ENCODE data around the gene SKAP2. TPM values are rescaled to one million over a fixed set of nuclear protein-coding genes. Genes with fewer than 3 reads are reported as not detected.

The SKAP2 gene
- total and polyA plus RNA-seq, 2 of the 13 experiments (the other 11 are each of a cell fraction or from before 2014, with no cell fraction given), result 3.6 to 12.9 TPM

DNA sequence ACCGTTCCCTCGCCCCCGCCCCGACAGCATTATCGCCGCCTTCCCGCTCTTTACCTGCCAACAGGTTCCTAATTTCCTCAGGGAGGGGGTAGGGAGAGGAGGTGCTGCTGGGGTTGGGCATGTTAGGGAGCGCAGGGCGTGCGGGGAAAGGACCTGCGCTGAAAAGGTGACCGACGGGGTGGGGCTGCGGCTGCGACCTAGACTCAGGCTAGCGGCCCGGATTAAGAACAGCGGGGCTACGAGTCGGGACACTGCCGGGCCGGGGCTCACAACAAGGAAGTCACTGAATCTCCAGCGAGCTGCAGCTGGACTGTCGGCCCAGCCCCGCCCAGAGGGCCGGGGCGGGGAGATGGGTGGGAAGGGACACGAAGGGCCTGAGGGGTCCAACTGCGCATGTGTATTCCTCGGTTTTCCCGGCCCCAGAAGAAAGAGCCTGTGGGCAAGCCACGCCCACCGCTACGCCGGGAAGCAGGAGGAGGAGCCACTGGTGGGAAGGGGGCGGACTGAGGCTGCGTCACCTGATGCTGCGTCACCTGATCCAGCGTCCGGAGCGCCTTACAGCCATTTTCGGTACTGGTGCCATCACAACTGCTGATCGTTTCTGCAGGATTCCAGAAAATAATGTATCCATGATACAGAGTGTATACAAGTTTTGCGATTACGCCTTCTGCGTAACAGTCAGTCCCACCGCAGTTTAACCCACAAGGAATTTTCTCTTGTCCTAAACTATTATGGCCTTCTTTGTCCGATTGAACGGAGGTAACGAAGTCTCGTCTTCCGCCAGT, at the start of gene SKAP2 (continued):
- TF ChIP-seq SIN3A (IDR thresholded peaks at IDR 0.05; ENCODE audit: borderline replicate concordance, low read depth, low read length) (no peak; the same call in 1 of the 2 replicates), ZNF441 (CRISPR knock-in tag; IDR thresholded peaks at IDR 0.05; ENCODE audit: borderline replicate concordance) (peak; percentile 40; the same call in 1 of the 2 replicates), PTBP1 (IDR thresholded peaks at IDR 0.05; ENCODE audit: low read depth, low read length, poor library complexity, severe bottlenecking) (no peak), KLF6 (CRISPR knock-in tag; IDR thresholded peaks at IDR 0.05) (no peak), ETV6 (CRISPR knock-in tag; conservative IDR thresholded peaks at IDR 0.05) (no peak), RORA (CRISPR knock-in tag; IDR thresholded peaks at IDR 0.05) (no peak), KDM6A (CRISPR knock-in tag; IDR thresholded peaks at IDR 0.05; ENCODE audit: low read depth) (no peak), HNRNPH1 (optimal IDR thresholded peaks at IDR 0.05; ENCODE audit: low read depth, low read length) (no peak), ZNF563 (CRISPR knock-in tag; IDR thresholded peaks at IDR 0.05) (0 out of 2 replicates have a peak, but pooled peaks have one; percentile 38), SAP130 (CRISPR knock-in tag; IDR thresholded peaks at IDR 0.05; ENCODE audit: low read depth) (peak; percentile 83), XBP1 (CRISPR knock-in tag; IDR thresholded peaks at IDR 0.05) (no peak), ZNF629 (CRISPR knock-in tag; conservative IDR thresholded peaks at IDR 0.05) (no peak; the same call in 1 of the 2 replicates), PHF8 (CRISPR knock-in tag; IDR thresholded peaks at IDR 0.05) (peak; percentile 80), KMT2A (CRISPR knock-in tag; IDR thresholded peaks at IDR 0.05) (peak; percentile 66; the same call in 1 of the 2 replicates), NFIB (CRISPR knock-in tag; IDR thresholded peaks at IDR 0.05; ENCODE audit: borderline replicate concordance) (no peak), POLR2A (IDR thresholded peaks at IDR 0.05; ENCODE audit: insufficient read depth in 1 of 2, low read depth in 2 of 2, low read length in 2 of 2) (peak; percentile 94 to 97), SIX1 (CRISPR knock-in tag; IDR thresholded peaks at IDR 0.05; ENCODE audit: borderline replicate concordance) (peak; percentile 25; the same call in 1 of the 2 replicates), ATF7-NPFF (CRISPR knock-in tag; IDR thresholded peaks at IDR 0.05; ENCODE audit: low read depth) (0 out of 2 replicates have a peak, but pooled peaks have one; percentile 38), ZNF670 (CRISPR knock-in tag; IDR thresholded peaks at IDR 0.05; ENCODE audit: borderline replicate concordance) (no peak; the same call in 1 of the 2 replicates), ZNF552 (CRISPR knock-in tag; IDR thresholded peaks at IDR 0.05; ENCODE audit: borderline replicate concordance) (no peak), ZNF350 (CRISPR knock-in tag; IDR thresholded peaks at IDR 0.05; ENCODE audit: borderline replicate concordance, low read depth) (peak; percentile 82), SP5 (CRISPR knock-in tag; IDR thresholded peaks at IDR 0.05; ENCODE audit: borderline replicate concordance, low read depth) (peak; percentile 71; the same call in 1 of the 2 replicates)
- TF ChIP-seq, protein P1, sequence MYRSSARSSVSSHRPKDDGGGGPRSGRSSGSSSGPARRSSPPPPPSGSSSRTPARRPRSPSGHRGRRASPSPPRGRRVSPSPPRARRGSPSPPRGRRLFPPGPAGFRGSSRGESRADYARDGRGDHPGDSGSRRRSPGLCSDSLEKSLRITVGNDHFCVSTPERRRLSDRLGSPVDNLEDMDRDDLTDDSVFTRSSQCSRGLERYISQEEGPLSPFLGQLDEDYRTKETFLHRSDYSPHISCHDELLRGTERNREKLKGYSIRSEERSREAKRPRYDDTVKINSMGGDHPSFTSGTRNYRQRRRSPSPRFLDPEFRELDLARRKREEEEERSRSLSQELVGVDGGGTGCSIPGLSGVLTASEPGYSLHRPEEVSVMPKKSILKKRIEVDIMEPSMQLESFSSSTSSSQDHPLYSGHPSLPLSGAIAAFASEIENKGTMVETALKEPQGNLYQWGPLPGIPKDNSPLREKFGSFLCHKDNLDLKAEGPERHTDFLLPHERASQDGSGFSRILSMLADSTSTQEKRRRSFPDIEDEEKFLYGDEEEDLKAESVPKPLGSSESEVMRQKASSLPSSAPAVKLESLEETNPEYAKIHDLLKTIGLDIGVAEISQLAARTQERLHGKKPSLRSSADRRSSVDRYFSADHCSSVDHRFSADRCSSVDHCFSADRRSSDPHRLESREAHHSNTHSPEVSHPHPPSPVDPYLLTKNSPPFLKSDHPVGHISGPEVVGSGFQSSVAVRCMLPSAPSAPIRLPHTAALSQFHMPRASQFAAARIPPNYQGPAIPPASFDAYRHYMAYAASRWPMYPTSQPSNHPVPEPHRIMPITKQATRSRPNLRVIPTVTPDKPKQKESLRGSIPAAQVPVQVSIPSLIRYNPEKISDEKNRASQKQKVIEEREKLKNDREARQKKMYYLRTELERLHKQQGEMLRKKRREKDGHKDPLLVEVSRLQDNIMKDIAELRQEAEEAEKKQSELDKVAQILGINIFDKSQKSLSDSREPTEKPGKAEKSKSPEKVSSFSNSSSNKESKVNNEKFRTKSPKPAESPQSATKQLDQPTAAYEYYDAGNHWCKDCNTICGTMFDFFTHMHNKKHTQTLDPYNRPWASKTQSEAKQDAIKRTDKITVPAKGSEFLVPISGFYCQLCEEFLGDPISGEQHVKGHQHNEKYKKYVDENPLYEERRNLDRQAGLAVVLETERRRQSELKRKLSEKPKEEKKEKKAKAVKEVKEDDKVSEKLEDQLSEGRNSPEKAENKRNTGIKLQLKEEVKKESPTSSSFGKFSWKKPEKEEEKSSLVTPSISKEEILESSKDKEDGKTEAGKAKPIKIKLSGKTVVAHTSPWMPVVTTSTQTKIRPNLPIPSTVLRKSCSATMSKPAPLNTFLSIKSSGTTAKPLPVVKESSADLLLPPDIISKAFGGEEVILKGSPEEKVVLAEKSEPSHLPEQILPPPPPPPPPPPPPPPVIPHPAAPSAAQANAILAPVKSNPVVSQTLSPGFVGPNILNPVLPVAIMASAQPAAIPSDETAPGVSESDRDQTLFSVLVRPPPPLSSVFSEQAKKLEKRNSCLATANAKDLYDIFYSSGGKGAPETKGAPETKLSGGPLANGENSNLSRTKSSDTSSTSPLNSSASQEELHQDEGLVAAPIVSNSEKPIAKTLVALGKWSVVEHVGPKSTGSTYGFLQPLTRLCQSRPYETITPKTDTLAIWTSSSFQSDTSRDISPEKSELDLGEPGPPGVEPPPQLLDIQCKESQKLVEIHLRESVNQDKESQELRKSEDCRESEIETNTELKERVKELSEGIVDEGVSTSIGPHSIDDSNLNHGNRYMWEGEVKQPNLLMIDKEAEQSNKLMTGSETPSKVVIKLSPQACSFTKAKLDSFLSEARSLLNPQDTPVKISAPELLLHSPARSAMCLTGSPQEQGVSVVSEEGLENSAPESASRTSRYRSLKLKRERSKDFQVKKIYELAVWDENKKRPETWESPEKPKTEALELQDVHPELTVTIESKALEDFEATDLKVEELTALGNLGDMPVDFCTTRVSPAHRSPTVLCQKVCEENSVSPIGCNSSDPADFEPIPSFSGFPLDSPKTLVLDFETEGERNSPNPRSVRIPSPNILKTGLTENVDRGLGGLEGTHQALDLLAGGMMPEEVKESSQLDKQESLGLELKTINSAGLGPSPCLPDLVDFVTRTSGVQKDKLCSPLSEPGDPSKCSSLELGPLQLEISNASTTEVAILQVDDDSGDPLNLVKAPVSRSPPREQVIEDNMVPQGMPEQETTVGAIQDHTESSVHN (CRISPR knock-in tag; IDR thresholded peaks at IDR 0.05), result no peak
